Stimulated activated CD8-positive, alpha-beta memory T cell treated with anti-CD3 and anti-CD28 coated beads, Interleukin-2, amount 100 ng/mL, for 1 hour (primary cell): ENCODE data around the gene DDAH1.
"Not testable (repeated sequence)": the region's sequence is repeated elsewhere in the genome, so short reads cannot be mapped to it uniquely, and the experiment has no call there.

ENCODE experiments used
- DNase-seq, 2 donors: peaks; one replicate each; pipeline ENCODE4 v3.0.0-alpha.2; 2020; ENCODE audit warnings: low read depth in 2 of 2

Gene DDAH1

GRCh38 chr1:85465099-85465785 is at the start of gene DDAH1:
Gene DDAH1, minus strand, starts transcription at chr1:85465159. Its CDS starts 114 bp downstream, at chr1:85465045.
- DNase-seq: no peak

- DNase-seq: not testable (repeated sequence)
These were observed 49.0 kb upstream of the DDAH1 start for GRCh38 chr1:85513998-85514397.

- DNase-seq: no peak
These were observed 39.5 kb upstream of the DDAH1 start for GRCh38 chr1:85504417-85504816.

- DNase-seq: no peak
These were observed 37.7 kb upstream of the DDAH1 start for GRCh38 chr1:85502625-85503083.

- DNase-seq: no peak
These were observed 37.2 kb upstream of the DDAH1 start for GRCh38 chr1:85502171-85502570.

- DNase-seq: no peak
These were observed 36.5 kb upstream of the DDAH1 start for GRCh38 chr1:85501355-85501898.

- no peak for DNase-seq
These were observed 32.1 kb upstream of the DDAH1 start for GRCh38 chr1:85496941-85497582.

- no peak for DNase-seq
These were observed 30.6 kb upstream of the DDAH1 start for GRCh38 chr1:85495556-85495955.

GRCh38 chr1:85494904-85495266 is 29.9 kb upstream of the DDAH1 start:
- DNase-seq: no peak

- no peak for DNase-seq
These were observed 29.3 kb upstream of the DDAH1 start for GRCh38 chr1:85494074-85494903.

- DNase-seq: no peak
These were observed 25.5 kb upstream of the DDAH1 start for GRCh38 chr1:85490270-85490985.

GRCh38 chr1:85488126-85488525 is 23.2 kb upstream of the DDAH1 start:
- DNase-seq: no peak

GRCh38 chr1:85485516-85485915 is 20.6 kb upstream of the DDAH1 start:
- DNase-seq: no peak

GRCh38 chr1:85484716-85485115 is 19.8 kb upstream of the DDAH1 start:
- DNase-seq: no peak

- no peak for DNase-seq
These were observed 19.3 kb upstream of the DDAH1 start for GRCh38 chr1:85484264-85484663.

GRCh38 chr1:85481688-85482087 is 16.7 kb upstream of the DDAH1 start:
- DNase-seq: no peak

- DNase-seq: no peak
These were observed 15.6 kb upstream of the DDAH1 start for GRCh38 chr1:85480566-85480965.

GRCh38 chr1:85479491-85479890 is 14.5 kb upstream of the DDAH1 start:
- DNase-seq: no peak

GRCh38 chr1:85478366-85478765 is 13.4 kb upstream of the DDAH1 start:
- no peak for DNase-seq

GRCh38 chr1:85475055-85475454 is 10.1 kb upstream of the DDAH1 start:
- DNase-seq: no peak

- no peak for DNase-seq
These were observed 8.4 kb upstream of the DDAH1 start for GRCh38 chr1:85473390-85473789.

- no peak for DNase-seq
These were observed 6.6 kb upstream of the DDAH1 start for GRCh38 chr1:85471558-85471957.
